BJ (cell line): ENCODE data around the gene AGTRAP. TPM values are rescaled to one million over a fixed set of nuclear protein-coding genes. Genes with fewer than 3 reads are reported as not detected.

Source experiments
- CTCF ChIA-PET: fragments of 350-600 bp; formaldehyde crosslinking; extraction: SDS; loops from one replicate; lab custom pipeline; 2021; ENCODE audit warnings: antibody characterized with exemption, inconsistent platforms; lab: Yijun Ruan, JAX
- POLR2A ChIA-PET: fragments of 300-600 bp; sonication (Branson Sonifier 250); formaldehyde crosslinking; extraction: SDS; loops from one replicate; lab custom pipeline; 2021; ENCODE audit warnings: antibody characterized with exemption; lab: Charles Lee
- DNase-seq: peaks from one replicate; pipeline ENCODE4 v3.0.0-alpha.2; 2011; ENCODE audit warnings: low read depth
- H3K27me3 ChIP-seq: 2 replicates; pipeline ENCODE4 v1.6.0; 2011; ENCODE audit warnings: low read length; ENCODE audit not compliant: control insufficient read depth, insufficient read depth
- H3K36me3 ChIP-seq: 2 replicates; pipeline ENCODE4 v1.5.1; 2011; ENCODE audit warnings: low read length; ENCODE audit not compliant: control insufficient read depth, insufficient read depth
- H3K4me3 ChIP-seq: 2 replicates; pipeline ENCODE4 v1.5.1; 2011; ENCODE audit warnings: low read depth, mild to moderate bottlenecking, control low read depth, low read length
- polyA plus RNA-seq: library from polyadenylated mRNA; depleted of rRNA; stranded (reverse); fragments of >200 nt; gene quantifications from 2 replicates; pipeline ENCODE4 v1.2.3, GENCODE V29; 2011
- TF ChIP-seq, protein P1 (sequence below): IDR thresholded peaks from 2 replicates; pipeline ENCODE4 v1.5.1; 2011; ENCODE audit warnings: low read depth, mild to moderate bottlenecking, control low read depth, inconsistent platforms, low read length, moderate library complexity; ENCODE audit not compliant: insufficient read depth

The AGTRAP gene
- polyA plus RNA-seq, 1 experiment = 64.5 TPM

DNA sequence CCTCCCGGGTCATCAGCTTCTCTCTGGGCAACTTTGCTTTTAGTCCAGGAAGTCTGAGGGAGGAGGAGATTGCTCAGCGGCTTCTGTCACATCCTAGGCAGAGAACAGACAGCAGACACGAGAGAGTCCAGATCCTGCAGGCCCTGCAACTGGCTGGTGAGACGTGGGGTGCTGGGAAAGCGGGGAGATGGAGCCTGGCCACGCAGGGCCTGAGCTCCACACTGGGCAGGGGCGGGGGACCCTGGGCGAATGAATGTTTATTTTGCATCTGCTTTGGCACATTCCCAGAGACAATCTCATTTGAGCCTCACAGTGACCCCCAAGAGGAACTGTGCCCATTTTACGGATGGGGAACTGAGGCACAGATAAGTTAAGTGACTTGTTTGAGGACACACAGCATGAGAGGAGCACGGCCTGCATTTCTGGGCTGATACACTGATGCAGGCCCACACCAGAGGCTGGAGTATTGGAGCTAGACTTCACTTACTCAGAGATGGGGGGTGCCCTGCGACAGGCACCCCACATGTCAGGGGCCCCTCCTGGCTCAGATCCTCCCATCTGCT, 35.6 kb downstream of the AGTRAP start:
- CTCF ChIA-PET = interaction anchor here (1.0 to 2.1 kb wide), 2 partner anchors 12 to 14 kb away, joined by 3 to 6 read pairs; no protein-coding TSS in a partner anchor
- Histone ChIP-seq H3K36me3 (no peaks in the 10 kb centered on the region), H3K27me3 (peaks cover 4% of the 10 kb centered on the region), H3K4me3 (no peak overlapping the region)
- TF ChIP-seq, protein P1, sequence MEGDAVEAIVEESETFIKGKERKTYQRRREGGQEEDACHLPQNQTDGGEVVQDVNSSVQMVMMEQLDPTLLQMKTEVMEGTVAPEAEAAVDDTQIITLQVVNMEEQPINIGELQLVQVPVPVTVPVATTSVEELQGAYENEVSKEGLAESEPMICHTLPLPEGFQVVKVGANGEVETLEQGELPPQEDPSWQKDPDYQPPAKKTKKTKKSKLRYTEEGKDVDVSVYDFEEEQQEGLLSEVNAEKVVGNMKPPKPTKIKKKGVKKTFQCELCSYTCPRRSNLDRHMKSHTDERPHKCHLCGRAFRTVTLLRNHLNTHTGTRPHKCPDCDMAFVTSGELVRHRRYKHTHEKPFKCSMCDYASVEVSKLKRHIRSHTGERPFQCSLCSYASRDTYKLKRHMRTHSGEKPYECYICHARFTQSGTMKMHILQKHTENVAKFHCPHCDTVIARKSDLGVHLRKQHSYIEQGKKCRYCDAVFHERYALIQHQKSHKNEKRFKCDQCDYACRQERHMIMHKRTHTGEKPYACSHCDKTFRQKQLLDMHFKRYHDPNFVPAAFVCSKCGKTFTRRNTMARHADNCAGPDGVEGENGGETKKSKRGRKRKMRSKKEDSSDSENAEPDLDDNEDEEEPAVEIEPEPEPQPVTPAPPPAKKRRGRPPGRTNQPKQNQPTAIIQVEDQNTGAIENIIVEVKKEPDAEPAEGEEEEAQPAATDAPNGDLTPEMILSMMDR = no peak
- no peak for DNase-seq
- POLR2A ChIA-PET = no interaction called here

DNA sequence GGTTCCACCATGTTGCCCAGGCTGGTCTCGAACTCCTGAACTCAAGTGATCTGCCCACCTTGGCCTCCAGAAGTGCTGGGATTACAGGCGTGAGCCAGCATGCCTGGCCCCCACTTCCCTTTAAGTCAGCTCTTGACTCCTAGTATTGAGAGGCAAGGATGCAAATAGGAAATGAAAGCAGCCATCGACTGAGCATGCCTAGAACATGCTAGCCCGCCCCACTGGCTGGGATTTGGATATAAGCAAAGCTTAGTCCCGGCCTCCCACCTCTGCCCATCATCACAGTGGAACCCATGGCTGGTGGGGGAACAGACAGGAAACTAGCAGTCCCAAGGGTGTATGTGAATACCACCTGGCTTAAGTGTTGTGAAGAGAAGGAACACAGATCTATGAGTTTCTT, 36.5 kb downstream of the AGTRAP start:
- H3K36me3 ChIP-seq = no peaks in the 10 kb centered on the region
- CTCF ChIA-PET = interaction anchor here (1.0 to 2.1 kb wide), 2 partner anchors 11 to 13 kb away, joined by 3 to 6 read pairs; no protein-coding TSS in a partner anchor
- DNase-seq = no peak
- no peak overlapping the region for H3K4me3 ChIP-seq
- POLR2A ChIA-PET = no interaction called here
- peaks cover 3% of the 10 kb centered on the region for H3K27me3 ChIP-seq
- TF ChIP-seq, protein P1 = no peak

DNA sequence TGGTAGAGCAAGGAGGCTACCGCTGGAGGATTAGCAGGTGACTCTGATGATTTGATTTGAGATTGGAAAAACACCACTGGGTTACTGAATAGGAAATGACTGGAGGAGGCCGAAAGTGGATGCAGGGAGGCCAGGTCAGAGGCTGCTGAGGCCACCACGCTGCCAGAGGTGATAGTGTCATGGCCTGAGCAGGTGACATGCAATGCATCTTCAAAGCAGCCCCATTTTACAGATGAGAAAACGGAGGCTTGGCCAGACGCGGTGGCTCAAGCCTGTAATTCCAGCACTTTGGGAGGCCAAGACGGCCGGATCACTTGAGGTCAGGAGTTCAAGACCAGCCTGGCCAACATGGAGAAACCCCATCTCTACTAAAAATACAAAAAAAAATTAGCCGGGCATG, 38.8 kb downstream of the AGTRAP start:
- TF ChIP-seq, protein P1 = no peak
- no peak for DNase-seq
- POLR2A ChIA-PET = no interaction called here
- no peaks in the 10 kb centered on the region for H3K36me3 ChIP-seq
- CTCF ChIA-PET = interaction anchor here (1.1 kb wide), 1 partner anchor 11 kb away, joined by 3 read pairs; no protein-coding TSS in a partner anchor
- H3K27me3 ChIP-seq = no peaks in the 10 kb centered on the region; the same call in 1 of the 2 replicates
- no peak overlapping the region for H3K4me3 ChIP-seq

DNA sequence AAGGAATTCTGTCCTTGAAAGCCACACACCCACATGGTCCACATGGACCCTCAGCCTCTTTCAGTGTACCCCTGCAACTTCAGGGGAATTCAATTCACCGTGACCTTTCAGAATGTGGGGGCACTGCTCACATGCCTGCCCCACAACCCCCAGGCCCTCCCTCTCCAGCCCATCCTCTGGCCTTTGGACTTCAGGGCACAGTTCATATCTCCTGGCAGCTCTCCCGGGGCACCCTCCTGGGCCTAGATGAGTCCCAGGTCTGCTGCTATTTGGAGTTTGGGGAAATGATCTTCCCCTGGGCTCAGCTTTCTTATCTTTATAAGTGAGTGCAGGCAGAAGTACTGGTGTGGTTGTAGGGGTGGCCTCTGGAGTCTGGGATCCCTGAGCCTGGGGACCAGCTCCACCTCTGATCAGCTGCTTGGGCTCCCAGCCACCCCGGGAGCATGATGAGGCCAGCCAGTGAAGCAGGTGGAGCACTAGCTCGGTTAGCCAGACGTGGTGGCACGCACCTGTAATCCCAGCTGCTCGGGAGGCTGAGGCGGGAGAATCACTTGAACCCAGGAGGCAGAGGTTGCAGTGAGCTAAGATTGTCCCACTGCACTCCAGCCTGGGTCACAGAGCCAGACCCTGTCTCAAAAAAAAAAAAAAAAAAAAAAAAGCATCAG, 41.9 kb downstream of the AGTRAP start:
- ChIA-PET CTCF (no interaction called here), POLR2A (no interaction called here)
- Histone ChIP-seq H3K36me3 (no peaks in the 10 kb centered on the region), H3K27me3 (no peaks in the 10 kb centered on the region; the same call in 1 of the 2 replicates), H3K4me3 (no peak overlapping the region)
- DNase-seq = no peak
- TF ChIP-seq, protein P1 = no peak

DNA sequence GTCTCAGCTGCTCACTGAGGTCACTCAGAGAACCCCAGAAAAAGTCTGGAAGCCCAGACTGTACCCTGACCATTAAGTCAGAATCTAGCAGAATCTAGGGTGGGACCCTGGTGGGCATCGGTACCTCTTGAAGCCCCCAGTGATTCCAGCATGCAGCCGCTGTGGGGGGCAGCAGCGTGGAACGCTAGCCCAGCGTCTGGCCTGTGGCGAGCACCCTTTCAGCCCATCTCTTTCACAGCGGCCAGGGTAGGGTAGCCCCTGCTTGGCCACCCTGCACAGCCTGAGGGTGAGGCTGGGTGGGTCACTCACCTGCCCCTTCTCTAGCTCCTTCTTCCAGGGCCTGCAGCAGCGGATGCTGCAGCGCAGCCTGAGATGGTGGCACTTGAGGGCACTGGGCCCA, 42.4 kb downstream of the AGTRAP start:
- no peak for DNase-seq
- POLR2A ChIA-PET = no interaction called here
- Histone ChIP-seq H3K27me3 (no peaks in the 10 kb centered on the region; the same call in 1 of the 2 replicates), H3K36me3 (no peaks in the 10 kb centered on the region), H3K4me3 (no peak overlapping the region)
- CTCF ChIA-PET = no interaction called here
- TF ChIP-seq, protein P1 = no peak
